IMR-90 (cell line): Measurements from ENCODE around the gene FAM193B. TPM values are rescaled to one million over a fixed set of nuclear protein-coding genes. Genes with fewer than 3 reads are reported as not detected.
A peak's percentile ranks its signal among the peaks of the same experiment; 100 is the strongest.

Source experiments
- ATAC-seq: fragments of 200-7000 bp; cut with Tn5 transposase; 2 replicates; pipeline ENCODE4 v1.9.1; 2020; ENCODE audit warnings: low read depth, mild to moderate bottlenecking, moderate library complexity
- BruUV-seq: library from RNA; stranded (reverse); fragments of 400-500 nt; replicated peaks from 2 replicates; lab custom pipeline; 2021; lab: Mats Ljungman, UMichigan
- CTCF ChIA-PET: fragments of 300-600 bp; formaldehyde crosslinking; extraction: SDS; loops from one replicate; lab custom pipeline; 2021; ENCODE audit warnings: antibody characterized with exemption; lab: Yijun Ruan, JAX
- POLR2A ChIA-PET: fragments of 300-600 bp; sonication (Branson Sonifier 250); formaldehyde crosslinking; loops from one replicate; lab custom pipeline; 2022; ENCODE audit warnings: antibody characterized with exemption; ENCODE audit not compliant: unreplicated experiment; lab: Charles Lee
- DNase-seq: peaks from one replicate; pipeline ENCODE4 v3.0.0; 2013
- H2AFZ ChIP-seq: replicated peaks from 2 replicates; pipeline ENCODE3; 2013; ENCODE audit warnings: low read length, mild to moderate bottlenecking; ENCODE audit not compliant: poor library complexity
- H2AK5ac ChIP-seq: 2 replicates; pipeline ENCODE4 v1.6.1; 2013; ENCODE audit warnings: low read depth, low read length, inconsistent platforms
- H2AK9ac ChIP-seq: replicated peaks from 2 replicates; pipeline ENCODE3; 2013; ENCODE audit warnings: mild to moderate bottlenecking, low read depth, low read length, moderate library complexity; ENCODE audit not compliant: poor library complexity
- H2BK120ac ChIP-seq: 2 replicates; pipeline ENCODE4 v1.6.1; 2013; ENCODE audit warnings: low read depth, low read length, inconsistent platforms
- H2BK15ac ChIP-seq: 3 replicates; pipeline ENCODE4 v1.6.1; 2013; ENCODE audit warnings: low read depth, low read length, inconsistent platforms
- H2BK20ac ChIP-seq: 2 replicates; pipeline ENCODE4 v1.6.1; 2013; ENCODE audit warnings: low read depth, mild to moderate bottlenecking, inconsistent platforms, low read length, moderate library complexity
- H2BK5ac ChIP-seq: 2 replicates; pipeline ENCODE4 v1.6.1; 2013; ENCODE audit warnings: mild to moderate bottlenecking, low read depth, low read length, inconsistent platforms; ENCODE audit not compliant: poor library complexity, severe bottlenecking
- H3K14ac ChIP-seq: replicated peaks from 2 replicates; pipeline ENCODE4 v1.6.1; 2013; ENCODE audit warnings: low read depth, low read length, inconsistent platforms
- H3K18ac ChIP-seq: 2 replicates; pipeline ENCODE4 v1.6.1; 2013; ENCODE audit warnings: low read depth, low read length, control low read depth
- H3K23ac ChIP-seq: 2 replicates; pipeline ENCODE4 v1.6.1; 2013; ENCODE audit warnings: low read depth, low read length, inconsistent platforms
- H3K27ac ChIP-seq: 2 replicates; pipeline ENCODE4 v1.5.1; 2013; ENCODE audit warnings: mild to moderate bottlenecking, control low read depth, low read length; ENCODE audit not compliant: insufficient read depth
- H3K27me3 ChIP-seq: 2 replicates; pipeline ENCODE4 v1.6.1; 2013; ENCODE audit warnings: low read length; ENCODE audit not compliant: control insufficient read depth, insufficient read depth
- H3K36me3 ChIP-seq: 2 replicates; pipeline ENCODE4 v1.6.1; 2013; ENCODE audit warnings: low read length, mixed read lengths; ENCODE audit not compliant: control insufficient read depth, insufficient read depth
- H3K4ac ChIP-seq: 2 replicates; pipeline ENCODE4 v1.6.1; 2013; ENCODE audit warnings: low read depth, low read length, inconsistent platforms
- H3K4me1 ChIP-seq: 2 replicates; pipeline ENCODE4 v1.6.1; 2013; ENCODE audit warnings: low read length, mixed read lengths; ENCODE audit not compliant: control insufficient read depth, insufficient read depth
- H3K4me2 ChIP-seq: 2 replicates; pipeline ENCODE4 v1.6.1; 2013; ENCODE audit warnings: low read depth, mild to moderate bottlenecking, control low read depth, low read length, moderate library complexity
- H3K4me3 ChIP-seq: 2 replicates; pipeline ENCODE4 v1.5.1; 2013; ENCODE audit warnings: low read depth, mild to moderate bottlenecking, control low read depth, low read length, moderate library complexity; ENCODE audit not compliant: insufficient read depth
- H3K56ac ChIP-seq: 2 replicates; pipeline ENCODE4 v1.6.1; 2013; ENCODE audit warnings: low read length, inconsistent platforms; ENCODE audit not compliant: insufficient read depth; ENCODE audit errors: extremely low read depth
- H3K79me1 ChIP-seq, 2 experiments: 2 replicates each; pipeline ENCODE4 v1.6.1; 2013; ENCODE audit warnings: low read length in 2 of 2, inconsistent platforms in 1 of 2, low read depth in 1 of 2
- H3K9ac ChIP-seq: 2 replicates; pipeline ENCODE4 v1.6.1; 2013; ENCODE audit warnings: low read depth, low read length, control low read depth
- H3K9me1 ChIP-seq: 2 replicates; pipeline ENCODE4 v1.6.1; 2013; ENCODE audit warnings: low read length, inconsistent platforms; ENCODE audit not compliant: insufficient read depth
- H3K9me3 ChIP-seq: 2 replicates; pipeline ENCODE4 v1.6.1; 2013; ENCODE audit warnings: low read length; ENCODE audit not compliant: control insufficient read depth, insufficient read depth
- H4K20me1 ChIP-seq: 2 replicates; pipeline ENCODE4 v1.6.1; 2013; ENCODE audit warnings: low read length, inconsistent platforms; ENCODE audit not compliant: insufficient read depth
- H4K5ac ChIP-seq: 2 replicates; pipeline ENCODE4 v1.6.1; 2013; ENCODE audit warnings: mild to moderate bottlenecking, low read depth, low read length, control low read depth
- H4K8ac ChIP-seq, 2 experiments: 2 replicates each; pipeline ENCODE4 v1.6.1; 2013; ENCODE audit warnings: low read depth in 2 of 2, low read length in 2 of 2, control low read depth in 1 of 2, inconsistent platforms in 1 of 2
- H4K91ac ChIP-seq: 2 replicates; pipeline ENCODE4 v1.6.1; 2013; ENCODE audit warnings: low read depth, low read length, inconsistent platforms; ENCODE audit not compliant: insufficient read depth
- BHLHE40 ChIP-seq: fragments of 150-350 bp; IDR thresholded peaks from 2 replicates; pipeline ENCODE4 v1.6.1; 2016; ENCODE audit warnings: mild to moderate bottlenecking, low read depth, low read length
- CEBPB ChIP-seq: IDR thresholded peaks from 2 replicates; pipeline ENCODE4 v1.6.1; 2012; ENCODE audit warnings: low read depth, low read length, improper control_type of control experiment
- CHD1 ChIP-seq: IDR thresholded peaks from 2 replicates; pipeline ENCODE4 v1.6.1; 2012; ENCODE audit warnings: low read depth, low read length, improper control_type of control experiment
- ELK1 ChIP-seq: fragments of 150-350 bp; IDR thresholded peaks from 2 replicates; pipeline ENCODE4 v1.6.1; 2016; ENCODE audit warnings: low read depth, mild to moderate bottlenecking, low read length, moderate library complexity, borderline replicate concordance
- FOS ChIP-seq: fragments of 150-350 bp; IDR thresholded peaks from 2 replicates; pipeline ENCODE4 v1.6.1; 2016; ENCODE audit warnings: low read depth, low read length
- MAFK ChIP-seq: IDR thresholded peaks from 2 replicates; pipeline ENCODE4 v1.6.1; 2012; ENCODE audit warnings: low read depth, low read length, improper control_type of control experiment
- MAZ ChIP-seq: IDR thresholded peaks from 2 replicates; pipeline ENCODE4 v1.6.1; 2012; ENCODE audit warnings: low read depth, mild to moderate bottlenecking, low read length, improper control_type of control experiment, moderate library complexity, borderline replicate concordance
- MXI1 ChIP-seq: IDR thresholded peaks from 2 replicates; pipeline ENCODE4 v1.6.1; 2012; ENCODE audit warnings: low read depth, mild to moderate bottlenecking, low read length, moderate library complexity, borderline replicate concordance
- NFE2L2 ChIP-seq: fragments of 150-350 bp; IDR thresholded peaks from 2 replicates; pipeline ENCODE4 v1.6.1; 2016; ENCODE audit warnings: low read depth, mild to moderate bottlenecking, low read length
- POLR2A ChIP-seq: IDR thresholded peaks from 2 replicates; pipeline ENCODE4 v1.6.1; 2012; ENCODE audit warnings: mild to moderate bottlenecking, low read depth, low read length
- RCOR1 ChIP-seq: IDR thresholded peaks from 2 replicates; pipeline ENCODE4 v1.6.1; 2012; ENCODE audit warnings: mild to moderate bottlenecking, low read length, improper control_type of control experiment; ENCODE audit not compliant: insufficient replicate concordance
- RFX5 ChIP-seq: IDR thresholded peaks from 2 replicates; pipeline ENCODE4 v1.8.0; 2012; ENCODE audit warnings: low read depth, mild to moderate bottlenecking, low read length, moderate library complexity
- SMC3 ChIP-seq: fragments of 150-350 bp; IDR thresholded peaks from 2 replicates; pipeline ENCODE4 v1.6.1; 2016; ENCODE audit warnings: low read depth, mild to moderate bottlenecking, antibody characterized with exemption, low read length, moderate library complexity
- USF2 ChIP-seq: fragments of 150-350 bp; IDR thresholded peaks from 2 replicates; pipeline ENCODE4 v1.6.1; 2017; ENCODE audit warnings: mild to moderate bottlenecking, antibody characterized with exemption, low read length, low read depth
- WGBS, 2 experiments: methylation state at CpG; one replicate each; pipeline versions ENCODE4 v1.1.5 to v1.1.7; 2013; ENCODE audit warnings: missing lambda C conversion rate in 2 of 2; ENCODE audit not compliant: insufficient read length in 1 of 2; ENCODE audit errors: extremely low coverage in 2 of 2; 5-methylcytosine and 5-hydroxymethylcytosine counted together
- dilution Hi-C: fragments of 300-500 bp; cut with HindIII; formaldehyde crosslinking; loops from one replicate; pipeline ENCODE4 v1.14.3; 2018; ENCODE audit warnings: low sequenced_read_pairs; ENCODE audit not compliant: unreplicated experiment
- in situ Hi-C: fragments of 300-500 bp; cut with MboI; formaldehyde crosslinking; loops from 3 replicates; pipeline ENCODE4 v1.14.3; 2019; ENCODE audit warnings: low sequenced_read_pairs, inconsistent platforms, mixed read lengths
- intact Hi-C: fragments of 100-400 bp; cut with micrococcal nuclease; formaldehyde crosslinking; loops from 2 replicates; pipeline ENCODE4 v1.10.0; 2022
- polyA plus RNA-seq, 3 experiments: library from polyadenylated mRNA; depleted of rRNA; stranded (reverse); fragments of >200 nt; gene quantifications; 2 replicates each; pipeline ENCODE4 v1.2.3, GENCODE V29; 2012; ENCODE audit warnings: low replicate concordance in 1 of 3
- total RNA-seq: library from RNA; depleted of rRNA; stranded (reverse); fragments of >200 nt; gene quantifications from 2 replicates; pipeline ENCODE4 v1.2.3, GENCODE V29; 2012
- TF ChIP-seq, protein P1 (sequence below): conservative IDR thresholded peaks from 2 replicates; pipeline ENCODE4 v1.5.1; 2012; ENCODE audit warnings: mild to moderate bottlenecking, low read depth, low read length, improper control_type of control experiment

The FAM193B gene
- total and polyA plus RNA-seq, 2 of the 4 experiments (the other 2 are of a cell fraction), result 9.5 to 52.2 TPM

DNA sequence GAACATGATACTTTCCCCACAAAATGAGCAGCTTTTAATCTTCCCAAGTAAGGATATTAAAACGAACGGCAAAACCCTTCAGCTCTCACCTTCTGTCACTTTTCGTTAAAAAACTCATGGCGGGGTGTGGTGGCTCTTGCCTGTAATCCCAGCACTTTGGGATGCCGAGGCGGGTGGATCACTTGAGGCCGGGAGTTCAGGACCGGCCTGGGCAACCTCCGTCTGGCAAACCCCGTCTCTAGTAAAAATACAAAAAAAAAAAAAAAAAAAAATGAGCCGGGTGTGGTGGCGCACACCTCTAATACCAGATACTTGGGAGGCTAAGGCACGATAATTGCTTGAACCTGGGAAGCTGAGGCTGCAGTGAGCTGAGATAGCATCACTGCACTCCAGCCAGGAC, 38.5 kb upstream of the FAM193B start:
- Histone ChIP-seq H4K20me1 (peaks cover 8% of the 10 kb centered on the region; the same call in 1 of the 2 replicates), H3K4me2 (peak overlapping the region; percentile 81), H2AK5ac (peak overlapping the region; percentile 89), H3K27me3 (no peaks in the 10 kb centered on the region), H2BK120ac (no peak overlapping the region), H3K27ac (peak overlapping the region; percentile 96), H2BK5ac (peak overlapping the region; percentile 2), H3K56ac (peak overlapping the region; percentile 94), H2BK20ac (no peak overlapping the region), H4K91ac (no peak overlapping the region), H3K4me3 (peak overlapping the region; percentile 80), H2AFZ (no peak overlapping the region), H4K5ac (no peak overlapping the region; the same call in 1 of the 2 replicates), H3K9ac (peak overlapping the region; percentile 96), H3K9me3 (no peaks in the 10 kb centered on the region), H3K23ac (peak overlapping the region; percentile 96; the same call in 1 of the 2 replicates), H3K79me1 (peaks cover 15 to 44% of the 10 kb centered on the region in 2 experiments), H3K4me1 (peaks cover 3% of the 10 kb centered on the region; the same call in 1 of the 2 replicates), H3K18ac (no peak overlapping the region), H3K9me1 (peaks cover 19% of the 10 kb centered on the region), H4K8ac (peak overlapping the region; percentile 97 to 98), H2AK9ac (no peak overlapping the region), H3K14ac (peak overlapping the region; percentile 100; the same call in 1 of the 2 replicates), H2BK15ac (no peak overlapping the region), H3K36me3 (peaks cover 35% of the 10 kb centered on the region), H3K4ac (peak overlapping the region; percentile 99)
- dilution Hi-C loops, result no loop called here
- no CpG with 5 or more reads among the region's 13 CpGs for WGBS, 2 experiments
- intact Hi-C loops, result loop anchor here (2.0 kb wide), 2 partner anchors 40 to 76 kb away; partner anchors contain the start of gene DDX41
- ATAC-seq (no peak), DNase-seq (no peak)
- TF ChIP-seq BHLHE40 (no peak), RCOR1 (no peak), NFE2L2 (no peak), RFX5 (no peak), MAZ (no peak), SMC3 (no peak), FOS (no peak), CEBPB (no peak), USF2 (no peak), CHD1 (no peak), POLR2A (no peak), MXI1 (no peak), MAFK (no peak), ELK1 (no peak)
- TF ChIP-seq, protein P1, sequence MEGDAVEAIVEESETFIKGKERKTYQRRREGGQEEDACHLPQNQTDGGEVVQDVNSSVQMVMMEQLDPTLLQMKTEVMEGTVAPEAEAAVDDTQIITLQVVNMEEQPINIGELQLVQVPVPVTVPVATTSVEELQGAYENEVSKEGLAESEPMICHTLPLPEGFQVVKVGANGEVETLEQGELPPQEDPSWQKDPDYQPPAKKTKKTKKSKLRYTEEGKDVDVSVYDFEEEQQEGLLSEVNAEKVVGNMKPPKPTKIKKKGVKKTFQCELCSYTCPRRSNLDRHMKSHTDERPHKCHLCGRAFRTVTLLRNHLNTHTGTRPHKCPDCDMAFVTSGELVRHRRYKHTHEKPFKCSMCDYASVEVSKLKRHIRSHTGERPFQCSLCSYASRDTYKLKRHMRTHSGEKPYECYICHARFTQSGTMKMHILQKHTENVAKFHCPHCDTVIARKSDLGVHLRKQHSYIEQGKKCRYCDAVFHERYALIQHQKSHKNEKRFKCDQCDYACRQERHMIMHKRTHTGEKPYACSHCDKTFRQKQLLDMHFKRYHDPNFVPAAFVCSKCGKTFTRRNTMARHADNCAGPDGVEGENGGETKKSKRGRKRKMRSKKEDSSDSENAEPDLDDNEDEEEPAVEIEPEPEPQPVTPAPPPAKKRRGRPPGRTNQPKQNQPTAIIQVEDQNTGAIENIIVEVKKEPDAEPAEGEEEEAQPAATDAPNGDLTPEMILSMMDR, result no peak
- in situ Hi-C loops, result no loop called here
- ChIA-PET CTCF (interaction anchor here (0.7 kb wide), 1 partner anchor 32 kb away, joined by 3 read pairs; no protein-coding TSS in a partner anchor), POLR2A (interaction anchor here (0.6 kb wide), 1 partner anchor 57 kb away, joined by 4 read pairs; no protein-coding TSS in a partner anchor)
- BruUV-seq, result no TSS peak
